GM18511 (cell line): Measurements from ENCODE around the gene TRIM75.
A peak's percentile ranks its signal among the peaks of the same experiment; 100 is the strongest.
"Not testable (repeated sequence)": the region's sequence is repeated elsewhere in the genome, so short reads cannot be mapped to it uniquely, and the experiment has no call there.

ENCODE experiments used
- ATAC-seq: cut with Tn5 transposase; IDR thresholded peaks from one replicate; pipeline ENCODE4 v1.9.1; 2021; ENCODE audit warnings: mild to moderate bottlenecking, moderate library complexity; ENCODE audit not compliant: unreplicated experiment

Gene TRIM75

DNA sequence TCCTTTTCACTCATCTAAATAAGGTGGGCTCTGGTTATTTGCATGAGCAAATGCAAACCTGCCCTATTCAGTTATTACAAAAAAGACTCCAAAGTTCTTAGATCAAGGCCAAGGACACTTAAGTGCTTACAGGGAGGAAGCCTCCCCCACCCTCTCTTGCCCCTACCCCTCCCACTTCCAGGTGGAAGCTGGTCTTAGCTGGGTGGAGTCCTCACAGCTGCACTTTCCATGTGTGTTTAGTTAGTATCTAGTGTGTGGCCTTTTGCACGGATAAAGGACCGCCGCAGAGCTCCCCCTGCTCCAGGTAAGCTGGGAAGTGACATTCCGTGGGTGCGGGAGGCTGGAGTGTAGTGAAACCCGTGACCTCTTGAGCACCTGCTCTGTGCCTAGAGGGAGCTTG, at the start of gene TRIM75:
Gene TRIM75 (plus strand): TSS at position 222 of the 400 bp plus-strand sequence. CDS start 5,282 bp downstream, outside the sequence.
- no peak for ATAC-seq

GRCh38 chr4:165005352-165005925, 48.2 kb upstream of the TRIM75 start:
- ATAC-seq = no peak

- ATAC-seq = no peak
Measured at GRCh38 chr4:165006456-165006855, 47.2 kb upstream of the TRIM75 start.

DNA sequence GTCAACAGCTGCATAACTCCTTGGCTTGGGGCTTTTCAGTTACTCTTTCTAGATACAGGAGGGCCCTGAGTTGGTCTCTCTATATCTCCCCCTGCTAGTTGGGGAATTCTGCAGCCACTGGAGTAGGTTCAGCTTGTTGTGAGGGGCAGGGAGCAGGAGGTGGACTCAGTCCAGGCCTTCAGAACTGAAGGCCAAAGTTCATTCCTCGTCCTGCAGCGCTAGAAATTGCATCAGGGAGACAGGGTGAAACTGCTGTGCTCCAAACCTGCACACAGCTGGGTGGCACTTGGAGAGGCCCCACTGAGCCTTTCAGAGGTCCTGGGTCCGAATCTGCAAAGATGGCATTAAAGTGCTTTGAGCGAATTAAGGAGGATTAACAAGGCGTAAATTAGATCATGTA, 46.8 kb upstream of the TRIM75 start:
- ATAC-seq = no peak

DNA sequence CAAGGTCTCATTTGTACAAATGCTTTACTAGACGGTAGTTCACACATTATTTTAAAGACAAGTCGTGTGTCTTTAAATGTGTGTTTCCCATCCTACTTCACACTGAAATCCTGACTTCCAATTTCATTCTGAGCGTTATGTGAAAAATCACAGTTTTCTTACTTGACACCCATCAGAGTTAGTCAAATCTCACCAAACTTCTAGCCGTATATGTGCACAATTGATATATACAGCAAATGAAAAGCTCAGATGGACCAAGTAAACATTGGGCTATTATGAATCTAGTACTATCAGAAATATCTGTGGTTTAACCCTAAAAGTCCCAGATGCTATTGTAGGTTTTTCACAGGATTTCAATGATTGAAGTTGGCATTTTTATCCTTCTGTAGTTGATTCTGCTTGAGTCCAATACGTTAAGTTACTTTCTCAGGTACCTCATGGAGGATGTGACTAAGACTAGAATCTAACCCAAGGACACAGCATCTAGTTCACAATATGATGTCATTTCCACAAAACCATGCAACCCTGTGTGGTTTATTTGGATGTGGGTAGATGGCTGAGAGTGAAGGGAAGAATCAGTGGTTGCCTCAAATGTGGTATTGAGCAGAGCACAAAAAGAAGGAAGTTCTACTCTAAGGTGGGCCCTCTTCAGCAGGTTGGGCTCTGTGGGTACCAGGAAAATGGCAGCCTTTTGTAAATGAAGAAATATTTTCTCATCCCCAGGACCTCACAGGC, 44.0 kb upstream of the TRIM75 start:
- peak; percentile 53 for ATAC-seq

GRCh38 chr4:165010487-165010886, 43.2 kb upstream of the TRIM75 start:
- no peak for ATAC-seq

GRCh38 chr4:165010991-165011390, 42.7 kb upstream of the TRIM75 start:
- no peak for ATAC-seq

- no peak for ATAC-seq
Measured at GRCh38 chr4:165011403-165011802, 42.3 kb upstream of the TRIM75 start.

DNA sequence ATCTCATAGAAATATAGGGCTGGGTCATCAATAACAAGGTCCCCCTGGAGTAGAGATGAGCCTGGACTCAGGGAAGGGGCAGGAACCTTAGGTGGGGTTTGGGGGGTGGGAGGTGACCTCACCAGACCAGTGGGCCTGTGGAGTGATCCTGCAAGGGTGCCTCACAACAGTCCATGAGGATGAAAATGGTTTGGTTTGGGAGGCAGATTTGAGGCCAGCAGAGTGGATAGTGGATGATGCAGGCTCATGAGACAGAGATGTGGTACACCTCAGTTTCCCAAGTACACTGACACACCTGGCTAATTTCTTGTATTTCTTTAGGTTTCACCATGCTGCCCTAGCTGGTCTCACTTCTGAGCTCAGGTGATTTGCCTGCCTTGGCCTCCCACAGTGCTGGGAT, 40.0 kb upstream of the TRIM75 start:
- no peak for ATAC-seq

GRCh38 chr4:165016971-165017370, 36.7 kb upstream of the TRIM75 start:
- no peak for ATAC-seq

- not testable (repeated sequence) for ATAC-seq
Measured at GRCh38 chr4:165019995-165020394, 33.7 kb upstream of the TRIM75 start.

GRCh38 chr4:165025782-165026181, 27.9 kb upstream of the TRIM75 start:
- not testable (repeated sequence) for ATAC-seq

GRCh38 chr4:165027762-165028402, 25.8 kb upstream of the TRIM75 start:
- no peak for ATAC-seq

GRCh38 chr4:165031436-165032211, 22.0 kb upstream of the TRIM75 start, which contains the start of gene TRIM60:
TSS of gene TRIM60 (plus strand) at chr4:165031999. CDS start at chr4:165040073, 8,074 bp downstream.
- no peak for ATAC-seq

DNA sequence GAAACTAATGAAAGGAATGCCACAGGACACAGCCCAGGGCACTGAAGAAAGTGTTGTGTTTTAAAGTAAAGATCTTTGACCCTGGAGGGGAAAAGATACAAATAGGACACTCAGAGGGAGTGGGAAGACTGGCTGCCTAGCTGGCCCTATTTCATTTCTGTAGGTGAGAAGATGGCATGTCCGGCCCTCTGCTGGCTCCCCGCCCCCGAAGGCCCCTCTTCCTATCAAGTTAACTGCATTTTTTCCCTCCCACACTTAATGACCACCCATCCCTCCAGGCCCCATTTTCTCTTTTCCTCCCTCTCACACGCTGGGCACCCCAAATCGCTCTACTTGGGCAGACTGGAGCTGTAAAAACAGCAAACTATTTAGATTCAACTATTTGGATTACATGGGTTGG, 5.5 kb upstream of the TRIM75 start:
- ATAC-seq = no peak

DNA sequence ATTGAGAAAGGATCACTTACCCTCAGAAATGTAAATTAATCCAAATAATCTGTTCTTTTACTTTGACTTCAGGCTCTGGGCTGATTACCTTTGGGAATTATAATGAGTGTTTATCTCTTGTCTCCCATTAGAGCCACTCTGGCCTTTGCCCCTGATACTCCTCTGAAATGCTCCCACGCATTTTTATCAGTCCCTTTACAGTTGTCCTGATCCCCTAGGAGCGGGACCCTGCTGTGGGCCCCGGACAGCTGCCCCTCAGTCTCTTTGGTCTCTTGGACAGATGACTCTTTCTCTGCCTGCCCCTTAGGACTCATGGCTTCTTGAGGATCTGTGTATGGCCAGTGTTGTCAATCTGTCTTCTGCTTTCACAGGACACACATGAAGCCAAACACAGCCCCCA, 1.0 kb upstream of the TRIM75 start:
- no peak for ATAC-seq

DNA sequence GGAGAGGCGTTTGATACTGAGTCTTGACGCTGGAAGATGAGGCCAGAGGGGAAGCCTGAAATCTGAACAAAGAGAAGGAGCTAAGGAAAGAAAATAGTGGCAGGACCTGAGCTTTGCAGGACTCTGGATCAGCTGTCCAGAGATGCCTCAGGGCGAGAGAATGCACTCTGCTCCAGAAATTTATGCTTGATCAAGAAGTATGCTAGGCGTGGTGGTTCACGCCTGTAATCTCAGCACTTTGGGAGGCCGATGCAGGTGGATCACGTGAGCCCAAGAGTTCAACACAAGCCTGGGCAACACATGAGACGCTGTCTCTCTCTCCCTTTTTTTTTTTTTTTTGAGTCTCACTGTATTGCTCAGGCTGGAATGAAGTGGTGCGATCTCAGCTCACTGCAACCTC, 1.9 kb downstream of the TRIM75 start:
- no peak for ATAC-seq

DNA sequence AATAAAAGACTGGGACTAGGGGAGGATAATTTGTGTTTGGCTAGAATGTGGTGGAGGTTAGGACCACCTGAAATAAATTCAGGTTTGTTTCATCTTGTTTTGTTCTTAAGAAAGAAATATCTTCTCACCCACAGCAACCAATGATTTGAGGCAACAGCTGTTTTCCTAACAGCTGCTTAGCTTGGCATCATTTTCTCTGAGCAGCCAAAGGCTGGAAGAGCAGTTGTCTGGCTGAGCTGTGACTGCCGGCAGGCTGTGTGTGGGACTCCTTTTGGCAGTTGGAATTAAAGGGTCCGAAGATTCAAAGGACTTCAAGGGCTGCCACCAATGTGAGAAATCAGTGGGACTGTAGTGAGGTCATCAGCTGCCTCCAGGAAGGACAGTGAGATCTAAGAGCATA, 5.0 kb downstream of the TRIM75 start:
- ATAC-seq = no peak

GRCh38 chr4:165059386-165059785, 5.7 kb downstream of the TRIM75 start:
- ATAC-seq = no peak

DNA sequence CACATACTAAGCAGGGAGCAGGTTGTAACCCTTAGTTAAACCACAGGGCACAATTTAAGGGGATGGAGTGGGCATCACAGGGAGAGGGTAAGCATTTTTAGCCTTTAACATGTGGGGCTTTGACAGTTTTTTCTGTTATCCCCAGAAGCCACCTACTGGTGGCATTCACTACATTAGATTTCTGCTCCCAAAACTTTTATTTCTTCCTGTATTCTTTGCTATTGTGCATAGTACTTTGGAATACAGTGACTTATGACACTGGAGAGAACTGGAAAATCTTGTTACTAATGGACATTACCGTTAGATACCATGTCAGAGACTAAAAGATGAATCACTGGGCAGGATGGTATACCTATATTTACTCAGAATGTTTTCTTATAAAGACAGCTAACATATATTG, 7.3 kb downstream of the TRIM75 start:
- no peak for ATAC-seq

GRCh38 chr4:165070560-165070959, 16.9 kb downstream of the TRIM75 start:
- ATAC-seq = no peak
